HepG2 (cell line): ENCODE results near the gene NPC2. TPM values are rescaled to one million over a fixed set of nuclear protein-coding genes. Genes with fewer than 3 reads are reported as not detected.
A peak's percentile ranks its signal among the peaks of the same experiment; 100 is the strongest.

ENCODE experiments used
- ATAC-seq: fragments of 200-7000 bp; cut with Tn5 transposase; 3 replicates; pipeline ENCODE4 v1.9.1; 2020; ENCODE audit warnings: mild to moderate bottlenecking, moderate library complexity
- BruUV-seq: library from RNA; stranded (reverse); fragments of 400-500 nt; replicated peaks from 2 replicates; lab custom pipeline; 2021; lab: Mats Ljungman, UMichigan
- CTCF ChIA-PET: fragments of 300-600 bp; formaldehyde crosslinking; extraction: SDS; loops from one replicate; lab custom pipeline; 2021; ENCODE audit warnings: low total read pairs, inconsistent platforms, low intra/inter-chr PET ratio; lab: Yijun Ruan, JAX
- POLR2A ChIA-PET: fragments of 350-600 bp; sonication (Branson Sonifier 250); formaldehyde crosslinking; loops from one replicate; lab custom pipeline; 2020; ENCODE audit warnings: antibody characterized with exemption, inconsistent platforms; lab: Yijun Ruan, JAX
- DNase-seq: peaks from one replicate; pipeline ENCODE4 v3.0.0-alpha.2; 2015; ENCODE audit warnings: low spot score
- FAIRE-seq: peaks from 3 replicates; lab custom pipeline; 2011; peaks lifted over from hg19 to GRCh38; lab: Jason Lieb, UNC
- H2AFZ ChIP-seq: one replicate; pipeline ENCODE4 v1.6.1; 2011; ENCODE audit warnings: low read length, inconsistent platforms
- H3K27ac ChIP-seq: fragments of 300-600 bp; 3 replicates; pipeline ENCODE4 v1.8.0; 2011; ENCODE audit warnings: mixed run types, mild to moderate bottlenecking, mixed read lengths, low read length, inconsistent platforms; ENCODE audit not compliant: insufficient read depth; ENCODE audit errors: extremely low read length
- H3K27me3 ChIP-seq, 2 experiments: fragments of 200-600 bp in 1 of 2; 2 replicates in 1 of 2; 3 replicates in 1 of 2; pipeline versions ENCODE4 v1.6.0 to v1.8.0; 2011; ENCODE audit warnings: low read length in 2 of 2, mild to moderate bottlenecking in 2 of 2, moderate library complexity in 2 of 2, inconsistent platforms in 1 of 2; ENCODE audit not compliant: insufficient read depth in 2 of 2, control insufficient read depth in 1 of 2
- H3K36me3 ChIP-seq, 2 experiments: fragments of 200-600 bp in 1 of 2; replicated peaks in 1 of 2; 2 replicates in 1 of 2; 3 replicates in 1 of 2; pipeline versions ENCODE4 v1.5.1 to v1.8.0; 2011; ENCODE audit warnings: low read length in 2 of 2, inconsistent platforms in 1 of 2; ENCODE audit not compliant: insufficient read depth in 2 of 2, control insufficient read depth in 1 of 2
- H3K4me1 ChIP-seq: 2 replicates; pipeline ENCODE4 v1.5.1; 2012; ENCODE audit warnings: low read length, inconsistent platforms; ENCODE audit not compliant: insufficient read depth
- H3K4me2 ChIP-seq: 2 replicates; pipeline ENCODE4 v1.6.0; 2011; ENCODE audit warnings: low read depth, low read length, inconsistent platforms
- H3K4me3 ChIP-seq, 3 experiments: fragments of 200-600 bp in 1 of 3; sonication (generic), shearing (Covaris generic) in 1 of 3; replicated peaks in 1 of 3; 2 replicates each; pipeline ENCODE4 v1.5.1; 2011 to 2016; ENCODE audit warnings: low read length in 3 of 3, inconsistent platforms in 2 of 3, low read depth in 2 of 3, mild to moderate bottlenecking in 2 of 3, control low read depth in 1 of 3, mixed read lengths in 1 of 3; ENCODE audit not compliant: insufficient read depth in 1 of 3
- H3K79me2 ChIP-seq: one replicate; pipeline ENCODE4 v1.6.1; 2011; ENCODE audit warnings: low read length, inconsistent platforms; ENCODE audit not compliant: insufficient read depth
- H3K9ac ChIP-seq: 2 replicates; pipeline ENCODE4 v1.6.0; 2011; ENCODE audit warnings: mild to moderate bottlenecking, low read depth, low read length, inconsistent platforms; ENCODE audit not compliant: insufficient read depth
- H3K9me3 ChIP-seq: 2 replicates; pipeline ENCODE4 v1.5.1; 2012; ENCODE audit warnings: mild to moderate bottlenecking, low read length
- H4K20me1 ChIP-seq: 2 replicates; pipeline ENCODE4 v1.6.0; 2011; ENCODE audit warnings: inconsistent platforms, mild to moderate bottlenecking, low read length, moderate library complexity; ENCODE audit not compliant: insufficient read depth
- FOXA1 ChIP-seq, 2 experiments: fragments of 450-650 bp in 1 of 2; sonication (generic) in 1 of 2; formaldehyde crosslinking in 1 of 2; IDR thresholded peaks; 2 replicates each; pipeline versions ENCODE4 v1.4.0 to v1.6.1; 2016 to 2020; ENCODE audit warnings: missing genetic modification reagents in 1 of 2
- MAFF ChIP-seq: IDR thresholded peaks from 2 replicates; pipeline ENCODE4 v1.6.1; 2011; ENCODE audit warnings: low read depth, low read length, improper control_type of control experiment
- MAFK ChIP-seq, 2 experiments: IDR thresholded peaks in 1 of 2; conservative IDR thresholded peaks in 1 of 2; 2 replicates each; pipeline ENCODE4 v1.6.1; 2011; ENCODE audit warnings: improper control_type of control experiment in 2 of 2, low read length in 2 of 2
- MEIS2 ChIP-seq: sonication (generic); formaldehyde crosslinking; IDR thresholded peaks from 2 replicates; pipeline ENCODE4 v1.9.0; 2021; ENCODE audit warnings: mild to moderate bottlenecking, missing genetic modification reagents
- MYNN ChIP-seq: sonication (generic); formaldehyde crosslinking; IDR thresholded peaks from 2 replicates; pipeline ENCODE4 v1.4.0; 2020; ENCODE audit warnings: mild to moderate bottlenecking, low read depth, missing genetic modification reagents
- NFYC ChIP-seq: IDR thresholded peaks from 2 replicates; pipeline ENCODE4 v1.6.1; 2016; ENCODE audit warnings: missing genetic modification reagents, missing compliant biosample characterization
- REL ChIP-seq: sonication (generic); formaldehyde crosslinking; conservative IDR thresholded peaks from 2 replicates; pipeline ENCODE4 v1.8.0; 2022; ENCODE audit warnings: mild to moderate bottlenecking, missing genetic modification reagents, moderate library complexity
- SMAD9 ChIP-seq: sonication (generic); formaldehyde crosslinking; IDR thresholded peaks from 2 replicates; pipeline ENCODE4 v1.5.1; 2020; ENCODE audit warnings: mild to moderate bottlenecking, missing genetic modification reagents
- SP2 ChIP-seq: sonication (generic); formaldehyde crosslinking; IDR thresholded peaks from 2 replicates; pipeline ENCODE4 v1.5.1; 2020; ENCODE audit warnings: mild to moderate bottlenecking, missing genetic modification reagents
- STAG1 ChIP-seq: sonication (generic); formaldehyde crosslinking; IDR thresholded peaks from 2 replicates; pipeline ENCODE4 v1.4.0; 2020; ENCODE audit warnings: missing genetic modification reagents
- TCF7L2 ChIP-seq: IDR thresholded peaks from 2 replicates; pipeline ENCODE4 v1.6.1; 2011; ENCODE audit warnings: mild to moderate bottlenecking, low read depth, low read length, moderate library complexity
- TEAD3 ChIP-seq: optimal IDR thresholded peaks from 2 replicates; pipeline ENCODE3; 2016; ENCODE audit warnings: borderline replicate concordance
- WIZ ChIP-seq: sonication (generic); formaldehyde crosslinking; IDR thresholded peaks from 2 replicates; pipeline ENCODE4 v1.5.1; 2020; ENCODE audit warnings: mild to moderate bottlenecking, missing genetic modification reagents
- XRCC5 ChIP-seq: fragments of 200-400 bp; formaldehyde crosslinking; optimal IDR thresholded peaks from 2 replicates; pipeline ENCODE3; 2017; ENCODE audit warnings: mild to moderate bottlenecking, low read length
- ZNF235 ChIP-seq: sonication (generic); formaldehyde crosslinking; IDR thresholded peaks from 2 replicates; pipeline ENCODE4 v1.8.1; 2023; ENCODE audit warnings: mild to moderate bottlenecking, missing genetic modification reagents, borderline replicate concordance
- ZNF274 ChIP-seq: sonication (generic); formaldehyde crosslinking; IDR thresholded peaks from 2 replicates; pipeline ENCODE4 v1.5.1; 2020; ENCODE audit warnings: mild to moderate bottlenecking, missing genetic modification reagents
- ZNF329 ChIP-seq: sonication (generic); formaldehyde crosslinking; IDR thresholded peaks from 2 replicates; pipeline ENCODE4 v1.9.0; 2021; ENCODE audit warnings: low read depth, mild to moderate bottlenecking, missing genetic modification reagents
- WGBS: methylation state at CpG from one replicate; pipeline ENCODE4 v1.1.6; 2017; ENCODE audit warnings: low lambda C conversion rate; 5-methylcytosine and 5-hydroxymethylcytosine counted together
- in situ Hi-C: cut with HindIII; loops from 2 replicates; pipeline ENCODE4 v1.10.0; 2017; ENCODE audit warnings: low pct_unique_long_range_greater_than_20kb; ENCODE audit not compliant: extremely low pct_ligation_motif_present
- intact Hi-C: fragments of 100-400 bp; cut with micrococcal nuclease; formaldehyde crosslinking; loops from one replicate; pipeline ENCODE4 v1.10.0; 2022; ENCODE audit not compliant: unreplicated experiment
- polyA plus RNA-seq, 8 experiments: library from polyadenylated mRNA; depleted of rRNA in 3 of 8; stranded (reverse) in 7 of 8; unstranded in 1 of 8; fragments of >200 nt; fragmentation: Illumina TruSeq in 4 of 8; extraction: Trizol in 4 of 8; gene quantifications; 2 replicates each; pipeline versions ENCODE4 v1.2.1 to v1.2.3, GENCODE V29; 2011 to 2016; ENCODE audit warnings: low read depth in 4 of 8, missing spikeins in 1 of 8, mixed read lengths in 1 of 8; ENCODE audit not compliant: insufficient read depth in 1 of 8
- total RNA-seq, 5 experiments: library from RNA; depleted of rRNA; stranded (reverse); fragments of >200 nt; fragmentation: Illumina TruSeq; extraction: Trizol; gene quantifications; 2 replicates each; pipeline ENCODE4 v1.2.3, GENCODE V29; 2016; ENCODE audit warnings: low read depth in 1 of 5
- TF ChIP-seq, protein P1 (sequence below): sonication (generic); formaldehyde crosslinking; IDR thresholded peaks from 2 replicates; pipeline ENCODE4 v1.4.0; 2020; ENCODE audit warnings: missing genetic modification reagents, borderline replicate concordance
- TF ChIP-seq, protein P2 (sequence below): sonication (generic); formaldehyde crosslinking; IDR thresholded peaks from 2 replicates; pipeline ENCODE4 v1.8.0; 2022; ENCODE audit warnings: mild to moderate bottlenecking, missing genetic modification reagents

NPC2 gene
- total and polyA plus RNA-seq, 2 of the 13 experiments (the other 11 are each of a cell fraction or from before 2014, with no cell fraction given), result 132 to 164 TPM

DNA sequence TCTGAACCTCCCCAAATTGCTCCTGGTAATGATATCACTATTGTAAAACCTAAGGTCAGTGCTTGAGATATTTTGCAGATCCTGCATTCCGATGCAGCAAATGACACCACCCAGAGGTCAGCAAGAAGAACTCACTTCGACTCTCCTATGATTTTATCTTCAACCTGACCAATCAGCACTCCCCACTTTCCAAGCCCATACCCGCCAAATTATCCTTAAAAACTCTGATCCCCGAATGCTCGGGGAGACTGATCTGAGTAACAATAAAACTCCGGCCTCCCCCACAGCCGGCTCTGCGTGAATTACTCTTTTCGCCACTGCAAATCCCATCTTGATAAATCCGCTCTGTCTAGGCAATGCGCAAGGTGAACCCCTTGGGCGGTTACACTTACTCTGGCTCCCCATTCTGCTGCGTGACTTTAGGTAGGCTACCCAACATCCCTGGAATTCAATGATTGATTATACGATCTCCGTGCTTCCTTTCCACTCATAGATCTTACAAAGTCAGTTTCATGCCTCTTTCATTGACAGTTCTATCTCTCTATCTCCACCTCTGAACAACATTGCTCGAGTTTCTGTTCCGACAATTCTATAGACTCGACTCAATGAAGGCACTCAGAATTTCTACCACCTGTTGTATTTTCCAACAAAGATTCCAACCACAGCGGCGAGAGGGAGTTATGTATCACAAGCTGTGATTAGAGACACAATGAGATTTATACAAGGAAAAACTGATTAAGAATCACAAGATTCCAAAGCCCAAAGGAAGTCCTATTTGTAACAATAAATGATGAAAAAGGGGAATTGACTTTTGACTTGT, 939 bp downstream of the NPC2 start:
- Histone ChIP-seq H3K36me3 (peaks cover 0 to 4% of the 10 kb centered on the region in 2 experiments; a peak in 3 of 5 replicates), H3K4me3 (peak overlapping the region; percentile 91 to 100 (median 92)), H3K27ac (peak overlapping the region; percentile 97), H3K4me2 (peak overlapping the region; percentile 93), H4K20me1 (peaks cover 6% of the 10 kb centered on the region; the same call in 1 of the 2 replicates), H2AFZ (peak overlapping the region; percentile 77), H3K79me2 (peaks cover 41% of the 10 kb centered on the region), H3K27me3 (no peaks in the 10 kb centered on the region; a peak in 1 of 5 replicates), H3K4me1 (peaks cover 35% of the 10 kb centered on the region), H3K9me3 (no peaks in the 10 kb centered on the region), H3K9ac (peak overlapping the region; percentile 86)
- POLR2A ChIA-PET, result interaction anchor here (1.5 to 1.8 kb wide), 2 partner anchors 127 to 271 kb away, joined by 8 to 11 read pairs; partner anchors contain the start of gene YLPM1
- in situ Hi-C loops (no loop called here), intact Hi-C loops (loop anchor here (1.0 kb wide), 1 partner anchor 130 kb away; no protein-coding TSS in a partner anchor)
- WGBS, result 8% methylated on average over 20 of the region's 20 CpGs
- BruUV-seq, result TSS peak; percentile 69
- peak; percentile 60 for DNase-seq
- CTCF ChIA-PET, result interaction anchor here (0.8 to 1.1 kb wide), 2 partner anchors 32 to 129 kb away, joined by 3 to 4 read pairs; no protein-coding TSS in a partner anchor
- peak; percentile 76 for FAIRE-seq
- ATAC-seq, result no peak
- TF ChIP-seq TEAD3 (CRISPR knock-in tag) (peak; percentile 71), ZNF274 (no peak), ZNF235 (CRISPR knock-in tag) (no peak), ZNF329 (no peak), MAFF (peak; percentile 94), TCF7L2 (no peak), NFYC (CRISPR knock-in tag) (peak; percentile 48), FOXA1 (IDR thresholded peaks at IDR 0.05) (no peak), FOXA1 (CRISPR knock-in tag; IDR thresholded peaks at IDR 0.05) (no peak), WIZ (no peak), REL (CRISPR knock-in tag) (no peak), SMAD9 (CRISPR knock-in tag) (no peak), MYNN (CRISPR knock-in tag) (no peak), SP2 (CRISPR knock-in tag) (no peak), MAFK (conservative IDR thresholded peaks at IDR 0.05 in 1 of 2, IDR thresholded peaks at IDR 0.05 in 1 of 2; ENCODE audit: low read length in 2 of 2) (peak in 1 of 2 experiments; percentile 95), STAG1 (CRISPR knock-in tag) (peak; percentile 47), XRCC5 (no peak), MEIS2 (CRISPR knock-in tag) (no peak)
- TF ChIP-seq, protein P1, sequence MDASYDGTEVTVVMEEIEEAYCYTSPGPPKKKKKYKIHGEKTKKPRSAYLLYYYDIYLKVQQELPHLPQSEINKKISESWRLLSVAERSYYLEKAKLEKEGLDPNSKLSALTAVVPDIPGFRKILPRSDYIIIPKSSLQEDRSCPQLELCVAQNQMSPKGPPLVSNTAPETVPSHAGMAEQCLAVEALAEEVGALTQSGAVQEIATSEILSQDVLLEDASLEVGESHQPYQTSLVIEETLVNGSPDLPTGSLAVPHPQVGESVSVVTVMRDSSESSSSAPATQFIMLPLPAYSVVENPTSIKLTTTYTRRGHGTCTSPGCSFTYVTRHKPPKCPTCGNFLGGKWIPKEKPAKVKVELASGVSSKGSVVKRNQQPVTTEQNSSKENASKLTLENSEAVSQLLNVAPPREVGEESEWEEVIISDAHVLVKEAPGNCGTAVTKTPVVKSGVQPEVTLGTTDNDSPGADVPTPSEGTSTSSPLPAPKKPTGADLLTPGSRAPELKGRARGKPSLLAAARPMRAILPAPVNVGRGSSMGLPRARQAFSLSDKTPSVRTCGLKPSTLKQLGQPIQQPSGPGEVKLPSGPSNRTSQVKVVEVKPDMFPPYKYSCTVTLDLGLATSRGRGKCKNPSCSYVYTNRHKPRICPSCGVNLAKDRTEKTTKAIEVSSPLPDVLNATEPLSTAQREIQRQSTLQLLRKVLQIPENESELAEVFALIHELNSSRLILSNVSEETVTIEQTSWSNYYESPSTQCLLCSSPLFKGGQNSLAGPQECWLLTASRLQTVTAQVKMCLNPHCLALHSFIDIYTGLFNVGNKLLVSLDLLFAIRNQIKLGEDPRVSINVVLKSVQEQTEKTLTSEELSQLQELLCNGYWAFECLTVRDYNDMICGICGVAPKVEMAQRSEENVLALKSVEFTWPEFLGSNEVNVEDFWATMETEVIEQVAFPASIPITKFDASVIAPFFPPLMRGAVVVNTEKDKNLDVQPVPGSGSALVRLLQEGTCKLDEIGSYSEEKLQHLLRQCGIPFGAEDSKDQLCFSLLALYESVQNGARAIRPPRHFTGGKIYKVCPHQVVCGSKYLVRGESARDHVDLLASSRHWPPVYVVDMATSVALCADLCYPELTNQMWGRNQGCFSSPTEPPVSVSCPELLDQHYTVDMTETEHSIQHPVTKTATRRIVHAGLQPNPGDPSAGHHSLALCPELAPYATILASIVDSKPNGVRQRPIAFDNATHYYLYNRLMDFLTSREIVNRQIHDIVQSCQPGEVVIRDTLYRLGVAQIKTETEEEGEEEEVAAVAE (CRISPR knock-in tag), result 0 out of 2 replicates have a peak, but pooled peaks have one; percentile 25
- TF ChIP-seq, protein P2, sequence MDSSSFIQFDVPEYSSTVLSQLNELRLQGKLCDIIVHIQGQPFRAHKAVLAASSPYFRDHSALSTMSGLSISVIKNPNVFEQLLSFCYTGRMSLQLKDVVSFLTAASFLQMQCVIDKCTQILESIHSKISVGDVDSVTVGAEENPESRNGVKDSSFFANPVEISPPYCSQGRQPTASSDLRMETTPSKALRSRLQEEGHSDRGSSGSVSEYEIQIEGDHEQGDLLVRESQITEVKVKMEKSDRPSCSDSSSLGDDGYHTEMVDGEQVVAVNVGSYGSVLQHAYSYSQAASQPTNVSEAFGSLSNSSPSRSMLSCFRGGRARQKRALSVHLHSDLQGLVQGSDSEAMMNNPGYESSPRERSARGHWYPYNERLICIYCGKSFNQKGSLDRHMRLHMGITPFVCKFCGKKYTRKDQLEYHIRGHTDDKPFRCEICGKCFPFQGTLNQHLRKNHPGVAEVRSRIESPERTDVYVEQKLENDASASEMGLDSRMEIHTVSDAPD, result no peak
